Thyroid gland (tissue), 4 donors: ENCODE measurements around the gene EAF2. TPM values are rescaled to one million over a fixed set of nuclear protein-coding genes. Genes with fewer than 3 reads are reported as not detected.

ENCODE experiments used
- DNase-seq, 2 donors: peaks; one replicate each; pipeline ENCODE4 v3.0.0-alpha.2; 2019
- H3K27ac ChIP-seq, 3 donors: fragments of 200-600 bp; sonication (generic); 1 replicate in 2 of 3; 2 replicates in 1 of 3; pipeline ENCODE4 v1.5.1; 2016 to 2019; ENCODE audit warnings: mild to moderate bottlenecking in 1 of 3, moderate library complexity in 1 of 3
- H3K27me3 ChIP-seq: fragments of 200-600 bp; sonication (generic); one replicate; pipeline ENCODE4 v1.5.1; 2019
- H3K36me3 ChIP-seq, 2 donors: fragments of 200-600 bp; sonication (generic); one replicate each; pipeline ENCODE4 v1.5.1; 2016 to 2019
- H3K4me1 ChIP-seq, 2 donors: fragments of 200-600 bp; sonication (generic); one replicate each; pipeline ENCODE4 v1.5.1; 2017 to 2019
- H3K4me3 ChIP-seq, 3 donors: fragments of 200-600 bp; sonication (generic); replicated peaks in 1 of 3; 1 replicate in 2 of 3; 2 replicates in 1 of 3; pipeline ENCODE4 v1.5.1; 2016; ENCODE audit warnings: mild to moderate bottlenecking in 1 of 3
- H3K9me3 ChIP-seq: fragments of 200-600 bp; sonication (generic); one replicate; pipeline ENCODE4 v1.5.1; 2017
- CTCF ChIP-seq, 6 experiments: fragments of 200-600 bp in 3 of 6; fragments of 450-650 bp in 3 of 6; sonication (generic) in 3 of 6; IDR thresholded peaks; one replicate each; pipeline ENCODE4 v1.5.1; 2016 to 2019; ENCODE audit warnings: antibody characterized with exemption in 6 of 6, mild to moderate bottlenecking in 2 of 6, inconsistent platforms in 1 of 6, moderate library complexity in 1 of 6
- POLR2A ChIP-seq, 2 donors: fragments of 450-650 bp; IDR thresholded peaks; one replicate each; pipeline ENCODE4 v1.6.1; 2017; ENCODE audit warnings: antibody characterized with exemption in 2 of 2, mild to moderate bottlenecking in 2 of 2, moderate library complexity in 1 of 2
- WGBS, 2 donors: methylation state at CpG; one replicate each; pipeline ENCODE4 v1.1.5; 2017; 5-methylcytosine and 5-hydroxymethylcytosine counted together
- intact Hi-C: fragments of 100-400 bp; cut with DNase I; formaldehyde crosslinking; loops from one replicate; pipeline ENCODE4 v1.15.1; 2023
- total RNA-seq, 4 donors: library from RNA; depleted of rRNA; stranded (reverse); fragments of >200 nt; gene quantifications; one replicate each; pipeline ENCODE4 v1.2.3, GENCODE V29; 2016

Gene EAF2
- 1 to 10 TPM; 2.6 to 6.8 (median 4.8) TPM for total RNA-seq

GRCh38 chr3:121834671-121835464 is at the start of gene EAF2, which contains the start of gene IQCB1:
Gene EAF2 (plus strand): TSS chr3:121835209. CDS start chr3:121835286, 77 bp downstream.
Gene IQCB1 (minus strand): TSS chr3:121835060. CDS start chr3:121828960, 6,100 bp downstream.
- intact Hi-C loops: no loop called here
- DNase-seq: peak; percentile 93 to 95
- Histone ChIP-seq H3K36me3 (no peaks in the 10 kb centered on the region), H3K4me3 (peak within 1 kb of the TSS; percentile 52 to 95 (median 86)), H3K27ac (peak within 1 kb of the TSS in 1 of 3 donors; percentile 68), H3K9me3 (no peaks in the 10 kb centered on the region), H3K27me3 (no peaks in the 10 kb centered on the region), H3K4me1 (peaks cover 10 to 11% of the 10 kb centered on the region in 2 donors)
- 0 to 1% methylated on average over 25 to 45 of the region's 54 CpGs for WGBS, 2 donors
- no peak for TF ChIP-seq CTCF (IDR thresholded peaks at IDR 0.05)
- TF ChIP-seq POLR2A (IDR thresholded peaks at IDR 0.05): peak in 1 of 2 donors; percentile 98

GRCh38 chr3:121786485-121786884 is 48.5 kb upstream of the EAF2 start:
- no peak for DNase-seq
- TF ChIP-seq CTCF (IDR thresholded peaks at IDR 0.05) (no peak), POLR2A (IDR thresholded peaks at IDR 0.05) (no peak)
- Histone ChIP-seq H3K27ac (no peak overlapping the region), H3K36me3 (peaks cover 11 to 20% of the 10 kb centered on the region in 2 donors), H3K27me3 (no peaks in the 10 kb centered on the region), H3K9me3 (no peaks in the 10 kb centered on the region), H3K4me1 (peaks cover 0 to 15% of the 10 kb centered on the region in 2 donors), H3K4me3 (no peak overlapping the region)
- intact Hi-C loops: no loop called here
- 80 to 86% methylated on average over 2 of the region's 2 CpGs for WGBS, 2 donors

GRCh38 chr3:121793078-121793477 is 41.9 kb upstream of the EAF2 start:
- Histone ChIP-seq H3K27ac (no peak overlapping the region), H3K4me1 (no peaks in the 10 kb centered on the region), H3K27me3 (no peaks in the 10 kb centered on the region), H3K36me3 (peaks cover 11 to 15% of the 10 kb centered on the region in 2 donors), H3K4me3 (no peak overlapping the region), H3K9me3 (no peaks in the 10 kb centered on the region)
- no peak for DNase-seq
- 98% methylated on average over 3 of the region's 3 CpGs for WGBS, 2 donors
- intact Hi-C loops: no loop called here
- TF ChIP-seq CTCF (IDR thresholded peaks at IDR 0.05) (no peak), POLR2A (IDR thresholded peaks at IDR 0.05) (no peak)

- no peak for DNase-seq
- intact Hi-C loops: no loop called here
- Histone ChIP-seq H3K36me3 (peaks cover 2 to 3% of the 10 kb centered on the region in 2 donors), H3K9me3 (no peaks in the 10 kb centered on the region), H3K4me1 (no peaks in the 10 kb centered on the region), H3K4me3 (no peak overlapping the region), H3K27ac (no peak overlapping the region), H3K27me3 (no peaks in the 10 kb centered on the region)
- TF ChIP-seq CTCF (IDR thresholded peaks at IDR 0.05) (no peak), POLR2A (IDR thresholded peaks at IDR 0.05) (no peak)
- WGBS, 2 donors: 89 to 95% methylated on average over 2 of the region's 2 CpGs
Observed at GRCh38 chr3:121794264-121794983, 40.6 kb upstream of the EAF2 start.

GRCh38 chr3:121796970-121797369 is 38.0 kb upstream of the EAF2 start:
- no peaks in the 10 kb centered on the region for H3K36me3 ChIP-seq
- intact Hi-C loops: no loop called here
- no peaks in the 10 kb centered on the region for H3K4me1 ChIP-seq
- H3K9me3 ChIP-seq: no peaks in the 10 kb centered on the region
- TF ChIP-seq CTCF (IDR thresholded peaks at IDR 0.05) (no peak), POLR2A (IDR thresholded peaks at IDR 0.05) (no peak)
- no peak overlapping the region for H3K27ac ChIP-seq
- H3K4me3 ChIP-seq: no peak overlapping the region
- no peaks in the 10 kb centered on the region for H3K27me3 ChIP-seq
- WGBS, 2 donors: 53 to 64% methylated on average over 1 of the region's 1 CpG
- DNase-seq: no peak
